Thyroid gland (tissue), 4 donors: ENCODE data around the gene ZDHHC17.

Source experiments
- CTCF ChIP-seq, 6 experiments: fragments of 200-600 bp in 3 of 6; fragments of 450-650 bp in 3 of 6; sonication (generic) in 3 of 6; IDR thresholded peaks; one replicate each; pipeline ENCODE4 v1.5.1; 2016 to 2019; ENCODE audit warnings: antibody characterized with exemption in 6 of 6, mild to moderate bottlenecking in 2 of 6, inconsistent platforms in 1 of 6, moderate library complexity in 1 of 6
- POLR2A ChIP-seq, 2 donors: fragments of 450-650 bp; IDR thresholded peaks; one replicate each; pipeline ENCODE4 v1.6.1; 2017; ENCODE audit warnings: antibody characterized with exemption in 2 of 2, mild to moderate bottlenecking in 2 of 2, moderate library complexity in 1 of 2

DNA sequence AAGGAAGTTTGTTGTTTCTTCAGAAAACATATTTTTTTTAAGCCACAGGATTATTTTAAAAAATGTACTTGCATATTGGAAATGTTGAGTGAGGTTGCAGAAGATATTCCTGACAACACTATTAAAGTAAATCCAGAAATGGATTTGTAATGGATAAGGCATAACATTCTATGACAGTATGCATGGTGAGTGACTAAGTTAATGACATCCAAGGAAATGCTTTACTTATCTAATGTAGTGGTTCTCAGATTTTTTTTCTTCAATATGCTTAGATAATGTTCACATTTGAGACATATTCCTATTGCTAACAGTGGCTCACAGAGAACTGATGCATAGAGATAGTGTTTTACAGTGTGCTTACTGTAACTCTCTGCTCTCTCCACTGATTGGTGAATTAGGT, 49.4 kb downstream of the ZDHHC17 start:
- TF ChIP-seq CTCF (IDR thresholded peaks at IDR 0.05) (no peak), POLR2A (IDR thresholded peaks at IDR 0.05) (no peak)
